ENCODE results near the gene CNIH3.

The CNIH3 gene

DNA sequence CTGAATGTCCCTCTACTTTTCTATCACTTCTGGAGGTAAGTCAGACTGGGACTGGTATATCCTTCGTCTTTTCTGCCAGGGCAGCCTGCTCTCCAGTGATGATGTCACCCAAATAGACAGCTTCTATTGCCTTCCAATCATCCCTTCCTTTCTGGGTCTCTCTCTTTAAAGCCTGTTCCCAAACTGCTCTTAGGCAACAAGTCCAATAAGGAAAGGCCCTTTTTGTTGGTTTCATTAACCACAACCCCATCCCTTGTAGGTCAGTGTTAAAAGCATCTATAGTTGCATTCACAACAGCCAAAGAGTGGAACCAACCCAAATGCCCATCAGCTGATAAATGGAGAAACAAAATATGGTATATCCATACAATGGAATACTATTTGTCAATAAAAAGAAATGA lies 114.4 kb downstream of the CNIH3 start:
- Mint-ChIP-seq H3K4me1 (peaks cover 41% of the 10 kb centered on the region), H3K9me3 (no peaks in the 10 kb centered on the region), H3K27ac (no peak overlapping the region), H3K4me3 (no peak overlapping the region), H3K27me3 (peaks cover 9% of the 10 kb centered on the region)
- no peak for ATAC-seq
- DNase-seq, result no peak

DNA sequence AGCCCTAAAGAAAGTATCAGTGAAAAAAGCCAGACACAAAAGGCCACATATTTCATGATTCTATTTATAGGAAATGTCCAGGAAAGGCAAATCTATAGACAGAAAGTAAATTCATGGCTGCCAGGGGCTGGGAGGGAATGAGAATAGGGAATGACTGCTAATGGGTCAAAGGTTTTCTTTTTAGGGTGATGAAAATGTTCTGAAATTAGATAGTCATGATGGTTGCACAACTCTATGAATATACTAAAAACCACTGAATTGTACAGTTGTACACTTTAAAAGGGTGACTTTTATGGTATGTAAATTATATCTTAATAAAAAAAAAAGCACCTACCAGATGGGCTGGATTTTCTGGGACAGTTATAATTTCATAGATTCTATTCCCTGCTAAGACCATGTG lies 114.8 kb downstream of the CNIH3 start:
- Mint-ChIP-seq H3K4me1 (peaks cover 42% of the 10 kb centered on the region), H3K9me3 (no peaks in the 10 kb centered on the region), H3K27me3 (peaks cover 9% of the 10 kb centered on the region), H3K4me3 (no peak overlapping the region), H3K27ac (peak overlapping the region in 1 of 2 donors; percentile 16)
- ATAC-seq (no peak), DNase-seq (no peak)

DNA sequence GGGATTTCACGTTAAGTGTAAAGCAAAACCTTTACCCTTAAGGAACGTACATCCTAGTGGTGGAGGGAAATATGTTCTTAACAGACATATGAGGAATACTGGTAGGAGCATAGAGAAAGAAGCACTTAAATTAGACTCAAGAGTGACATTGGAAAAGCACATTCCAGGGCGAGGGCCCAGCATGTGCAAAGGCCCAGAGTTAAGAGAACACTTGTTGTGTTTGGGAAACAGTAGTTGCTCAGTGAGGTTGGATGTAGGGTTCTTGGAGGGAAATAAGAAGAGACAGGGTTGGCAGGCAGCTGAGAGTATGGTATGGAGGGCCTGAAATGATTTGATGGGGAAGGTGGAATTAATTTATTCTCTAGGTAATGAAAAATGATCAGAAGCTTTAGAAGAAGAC lies 115.5 kb downstream of the CNIH3 start:
- H3K27ac Mint-ChIP-seq, result peak overlapping the region; percentile 1 to 40
- no peak overlapping the region for H3K4me3 Mint-ChIP-seq
- H3K27me3 Mint-ChIP-seq, result peaks cover 10% of the 10 kb centered on the region
- no peaks in the 10 kb centered on the region for H3K9me3 Mint-ChIP-seq
- peaks cover 45% of the 10 kb centered on the region for H3K4me1 Mint-ChIP-seq
- DNase-seq (no peak), ATAC-seq (no peak)

DNA sequence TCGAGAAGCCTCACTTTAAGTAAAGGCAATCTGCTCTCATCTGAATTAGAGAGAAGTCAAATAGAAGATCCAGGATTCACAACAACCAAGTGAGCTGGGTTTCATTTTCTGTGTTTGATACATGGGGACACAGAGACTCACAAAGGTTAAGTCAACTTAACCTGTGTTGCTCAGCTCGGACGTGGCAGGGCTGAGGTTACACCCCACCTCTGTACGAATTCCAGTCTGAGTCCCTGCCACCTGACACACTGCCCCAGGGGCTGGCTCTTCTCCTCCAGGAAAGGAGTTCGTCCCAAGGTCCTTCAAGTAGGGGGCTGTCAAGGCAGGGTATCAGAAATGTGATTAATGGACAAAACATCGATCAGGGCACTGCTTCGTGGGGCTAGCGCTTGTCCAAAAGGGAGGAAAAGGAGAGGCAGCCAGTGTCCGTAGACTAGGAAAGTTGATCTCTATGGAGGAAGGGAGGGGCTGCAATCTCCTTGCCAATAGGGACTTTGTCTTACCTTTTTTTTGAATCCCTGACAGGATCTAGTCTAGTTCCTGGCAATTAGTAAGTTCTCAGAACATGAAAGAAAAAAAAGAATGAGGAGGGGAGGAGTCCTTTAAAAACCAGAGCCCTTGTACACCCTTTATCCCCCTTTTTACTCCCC lies 116.4 kb downstream of the CNIH3 start:
- no peak for DNase-seq
- Mint-ChIP-seq H3K27ac (peak overlapping the region; percentile 42 to 93), H3K9me3 (no peaks in the 10 kb centered on the region), H3K4me1 (peaks cover 48% of the 10 kb centered on the region), H3K4me3 (no peak overlapping the region), H3K27me3 (peaks cover 14% of the 10 kb centered on the region)
- ATAC-seq, result no peak

DNA sequence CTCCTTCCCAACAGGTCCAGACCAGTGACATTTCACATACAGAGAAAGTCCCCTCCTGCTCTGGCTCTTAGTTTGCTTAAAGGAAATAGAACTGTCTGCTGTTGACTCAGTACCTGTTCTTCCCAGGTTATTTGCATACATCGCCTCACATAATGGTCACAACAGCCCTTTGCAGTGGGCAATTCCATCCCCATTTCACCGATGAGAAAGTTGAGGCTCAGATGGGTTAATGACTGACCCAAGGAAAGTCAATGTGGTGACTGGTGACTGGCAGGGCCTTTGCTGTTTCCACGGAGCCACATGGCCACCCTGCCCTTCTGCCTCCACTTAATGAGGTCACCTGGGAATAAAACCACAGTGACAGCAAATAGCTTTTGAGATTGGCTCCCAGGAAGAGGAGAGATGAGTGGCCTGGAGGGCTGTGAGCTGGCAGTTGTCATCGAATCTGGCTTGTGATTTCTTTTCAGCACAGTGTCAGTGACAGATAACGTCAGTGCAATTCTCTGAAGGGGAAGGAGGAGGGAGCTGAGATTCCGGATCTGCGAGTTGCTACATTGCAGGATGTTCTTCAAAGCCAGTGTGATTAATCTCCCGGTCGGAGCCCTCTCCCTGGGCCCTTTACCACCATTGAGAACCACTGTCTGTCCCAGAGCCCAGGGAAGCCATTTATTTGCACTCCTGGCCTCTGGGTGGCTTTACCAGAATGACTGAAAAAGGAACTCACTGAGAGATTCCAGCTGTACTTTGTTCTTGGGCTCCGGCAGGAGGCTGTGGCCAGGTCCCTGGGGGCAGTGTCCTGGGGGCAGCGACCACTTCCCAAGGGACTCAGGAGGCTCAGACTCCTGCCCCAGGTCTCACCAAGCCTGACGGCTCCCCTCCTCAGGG lies 117.2 kb downstream of the CNIH3 start:
- peak overlapping the region; percentile 42 to 93 for H3K27ac Mint-ChIP-seq
- DNase-seq (no peak), ATAC-seq (peak; percentile 33)

DNA sequence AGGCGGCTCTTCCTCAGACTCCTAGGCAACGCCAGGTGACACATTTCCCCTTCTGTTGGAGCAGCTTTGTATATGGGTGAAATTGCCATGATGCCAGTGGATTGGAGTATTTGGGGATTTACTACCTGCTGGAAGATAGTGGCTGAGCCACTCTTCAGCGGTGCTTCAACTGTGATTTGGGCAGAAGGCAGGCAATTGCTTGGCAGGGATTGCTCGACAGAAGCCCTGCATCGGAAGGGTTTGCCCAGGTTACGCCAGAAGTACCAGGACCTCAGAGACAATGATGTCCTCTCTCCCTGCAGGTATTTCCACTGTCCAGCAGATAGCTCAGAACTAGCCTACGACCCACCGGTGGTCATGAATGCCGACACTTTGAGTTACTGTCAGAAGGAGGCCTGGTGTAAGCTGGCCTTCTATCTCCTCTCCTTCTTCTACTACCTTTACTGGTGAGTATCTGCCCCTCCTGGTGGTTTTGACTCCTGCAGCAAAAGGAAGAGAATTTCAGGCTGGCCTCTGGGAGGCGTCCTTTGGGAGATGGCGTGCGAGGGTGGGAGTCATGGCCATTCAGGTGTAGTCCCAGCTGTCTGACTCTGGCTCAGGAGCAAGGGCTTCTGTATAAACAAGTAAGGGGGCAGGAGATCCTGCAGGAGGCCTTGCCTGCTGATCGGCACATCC lies 118.3 kb downstream of the CNIH3 start:
- Mint-ChIP-seq H3K27ac (no peak overlapping the region), H3K4me3 (no peak overlapping the region), H3K9me3 (no peaks in the 10 kb centered on the region), H3K4me1 (peaks cover 64% of the 10 kb centered on the region), H3K27me3 (peaks cover 14% of the 10 kb centered on the region)
- no peak for ATAC-seq
- no peak for DNase-seq

More for the DNA sequence above, 117.2 kb downstream of the CNIH3 start:
- Mint-ChIP-seq H3K9me3 (no peaks in the 10 kb centered on the region), H3K4me3 (no peak overlapping the region), H3K27me3 (peaks cover 14% of the 10 kb centered on the region), H3K4me1 (peaks cover 55% of the 10 kb centered on the region)

DNA sequence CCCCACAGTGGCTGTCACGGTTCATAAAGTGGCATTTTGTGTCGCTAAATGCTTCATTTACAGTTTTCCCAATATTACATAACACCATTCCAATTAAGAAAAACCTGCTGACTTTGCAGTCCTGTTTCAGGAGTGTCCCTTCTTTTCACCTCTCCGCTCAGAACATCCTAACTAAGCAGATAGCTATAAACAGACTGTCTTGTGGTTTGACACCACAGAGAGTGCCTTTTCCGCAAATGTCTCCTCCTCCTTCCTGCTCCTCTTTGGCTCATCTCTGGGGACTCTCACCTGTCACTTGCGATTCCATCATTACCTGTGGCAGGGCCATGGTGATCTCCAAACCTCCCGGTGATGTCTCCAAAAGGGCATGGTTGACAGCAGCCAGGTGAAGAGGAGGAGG lies 119.0 kb downstream of the CNIH3 start:
- Mint-ChIP-seq H3K27ac (peak overlapping the region in 1 of 2 donors; percentile 53), H3K4me3 (peak overlapping the region; percentile 2 to 38)

DNA sequence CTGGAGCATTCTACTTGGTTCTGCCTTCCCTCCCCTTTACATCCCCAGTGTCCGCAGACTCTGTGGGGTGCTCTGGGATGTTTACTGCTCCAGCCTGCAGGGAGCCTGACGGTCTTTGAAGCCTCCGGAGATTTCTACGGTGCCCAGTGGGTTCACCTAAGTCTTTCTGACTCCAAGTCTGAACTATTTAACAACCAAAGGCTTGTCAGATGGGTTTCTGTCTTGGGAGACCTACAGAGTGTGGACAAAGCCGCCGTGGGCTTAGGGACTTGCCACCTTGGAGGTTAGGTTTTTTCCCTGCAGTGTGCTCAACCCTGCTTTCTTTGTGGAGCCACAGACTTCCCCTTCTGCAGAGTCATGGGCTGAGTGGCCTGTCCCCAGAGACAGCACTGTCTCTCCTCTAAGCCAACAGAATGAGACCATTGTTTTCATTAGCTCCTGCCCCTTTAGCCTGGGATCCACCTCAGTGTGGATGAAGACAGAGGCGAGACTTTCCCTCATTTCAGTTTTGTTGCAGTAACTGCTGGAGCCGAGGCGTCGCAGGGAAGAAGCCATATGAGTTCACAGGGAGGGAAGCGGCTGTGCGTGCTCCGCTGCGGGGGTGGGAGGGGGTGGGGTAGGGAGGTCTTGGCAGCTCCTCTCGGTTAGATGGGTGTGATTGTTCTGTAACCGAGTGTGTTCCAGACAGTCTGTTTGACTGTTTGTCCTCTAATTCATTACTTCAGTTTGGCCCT lies 120.7 kb downstream of the CNIH3 start:
- Mint-ChIP-seq H3K4me1 (peaks cover 76% of the 10 kb centered on the region), H3K27ac (peak overlapping the region in 1 of 2 donors; percentile 74), H3K27me3 (peaks cover 10% of the 10 kb centered on the region), H3K9me3 (no peaks in the 10 kb centered on the region), H3K4me3 (peak overlapping the region; percentile 44 to 53)
- ATAC-seq (peak; percentile 83), DNase-seq (peak in 1 of 2 donors; percentile 46)

More for the DNA sequence above, 119.0 kb downstream of the CNIH3 start:
- DNase-seq (peak in 1 of 2 donors; percentile 29), ATAC-seq (peak; percentile 60)
- no peaks in the 10 kb centered on the region for H3K9me3 Mint-ChIP-seq
- peaks cover 72% of the 10 kb centered on the region for H3K4me1 Mint-ChIP-seq
- peaks cover 14% of the 10 kb centered on the region for H3K27me3 Mint-ChIP-seq

DNA sequence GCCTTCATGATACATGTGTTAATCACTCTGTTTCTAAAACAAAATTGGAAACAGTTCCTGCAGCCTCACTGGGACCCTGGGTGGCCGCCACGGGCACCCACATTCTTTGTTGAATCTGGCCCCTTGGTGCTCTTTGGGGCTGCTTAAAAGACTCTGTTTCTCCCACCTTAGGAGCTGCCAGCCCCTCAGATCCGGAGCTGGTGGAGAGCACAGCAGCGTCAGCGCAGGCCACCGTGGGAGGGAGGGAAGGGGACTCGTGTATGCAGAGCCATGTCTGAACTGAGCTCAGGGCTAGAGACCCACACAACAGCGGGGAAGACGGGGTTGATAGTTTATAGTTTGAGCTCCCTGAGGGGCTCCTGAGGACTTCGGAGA lies 121.2 kb downstream of the CNIH3 start:
- DNase-seq (no peak), ATAC-seq (no peak)
- H3K4me1 Mint-ChIP-seq, result peaks cover 75% of the 10 kb centered on the region
- no peaks in the 10 kb centered on the region for H3K9me3 Mint-ChIP-seq
- H3K4me3 Mint-ChIP-seq, result no peak overlapping the region
- H3K27ac Mint-ChIP-seq, result no peak overlapping the region
- peaks cover 5% of the 10 kb centered on the region for H3K27me3 Mint-ChIP-seq

DNA sequence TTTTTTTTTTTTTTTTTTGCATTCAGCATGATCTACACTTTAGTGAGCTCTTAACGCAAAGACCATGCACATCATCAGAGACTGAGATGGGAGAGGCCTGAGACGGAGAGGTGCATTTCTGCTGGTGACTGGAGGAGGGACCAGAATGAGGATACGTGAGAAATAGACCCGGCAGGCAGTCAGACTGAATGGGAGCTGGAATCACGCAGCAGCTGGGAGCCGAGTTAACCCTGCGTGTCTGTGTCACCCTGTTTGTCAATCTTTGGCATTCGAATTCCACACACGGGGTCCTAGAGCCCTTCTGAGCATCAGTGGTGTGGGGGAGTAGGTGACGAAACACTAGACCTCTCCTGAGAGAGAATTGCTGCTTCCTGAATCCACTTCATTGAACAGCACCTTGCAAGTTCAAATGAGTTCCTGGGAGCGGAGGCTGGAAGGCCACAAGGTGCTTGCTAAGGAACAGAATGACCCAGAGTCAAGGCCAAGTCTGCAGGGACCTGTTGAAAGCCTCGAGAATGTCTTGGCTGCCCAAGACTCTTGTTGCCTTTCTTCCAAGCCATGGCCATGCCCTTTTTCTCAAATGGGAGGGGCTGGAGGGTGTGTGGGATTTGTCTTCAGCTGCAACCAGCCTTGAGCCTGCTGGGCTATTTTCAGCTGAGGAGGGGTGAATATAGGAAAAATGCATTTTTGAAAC lies 123.3 kb downstream of the CNIH3 start:
- H3K4me3 Mint-ChIP-seq, result no peak overlapping the region
- peaks cover 5% of the 10 kb centered on the region for H3K27me3 Mint-ChIP-seq
- ATAC-seq, result no peak
- peaks cover 64% of the 10 kb centered on the region for H3K4me1 Mint-ChIP-seq
- DNase-seq, result no peak
- no peaks in the 10 kb centered on the region for H3K9me3 Mint-ChIP-seq
- peak overlapping the region in 1 of 2 donors; percentile 29 for H3K27ac Mint-ChIP-seq

DNA sequence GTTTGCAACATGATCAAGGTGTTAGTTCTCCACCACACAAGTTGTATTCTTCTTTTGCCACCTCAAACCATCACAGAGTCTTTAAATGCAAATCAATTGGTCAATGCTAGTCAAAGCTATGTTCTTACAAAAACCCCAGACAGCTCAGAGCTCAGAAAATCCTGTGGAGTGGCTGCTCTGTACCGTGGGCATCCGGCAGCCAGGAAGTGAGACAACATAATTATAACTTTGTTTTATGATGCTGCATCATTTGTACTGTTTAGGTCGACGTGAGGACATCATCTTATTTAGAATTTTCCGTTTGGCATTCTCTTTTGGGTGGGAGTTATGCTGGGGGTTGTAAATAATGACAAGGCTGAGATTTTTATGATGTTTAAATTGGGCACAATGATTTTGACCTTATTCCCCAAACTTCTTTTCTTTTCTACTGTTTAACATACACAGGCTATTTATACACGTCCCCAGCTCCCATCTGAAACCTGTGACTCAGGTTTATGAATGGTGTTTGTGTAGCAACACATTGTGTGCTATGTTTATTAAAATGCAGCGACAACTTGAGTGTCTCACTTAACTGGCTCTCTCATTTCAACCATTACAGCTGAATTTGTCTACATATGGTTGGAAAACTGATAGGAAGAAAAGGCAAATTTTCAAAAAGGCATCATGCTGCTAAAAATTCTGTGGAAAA lies 124.0 kb downstream of the CNIH3 start:
- peaks cover 64% of the 10 kb centered on the region for H3K4me1 Mint-ChIP-seq
- H3K27me3 Mint-ChIP-seq, result peaks cover 5% of the 10 kb centered on the region
- ATAC-seq (peak; percentile 69), DNase-seq (no peak)
- H3K4me3 Mint-ChIP-seq, result no peak overlapping the region
- no peak overlapping the region for H3K27ac Mint-ChIP-seq
- no peaks in the 10 kb centered on the region for H3K9me3 Mint-ChIP-seq

DNA sequence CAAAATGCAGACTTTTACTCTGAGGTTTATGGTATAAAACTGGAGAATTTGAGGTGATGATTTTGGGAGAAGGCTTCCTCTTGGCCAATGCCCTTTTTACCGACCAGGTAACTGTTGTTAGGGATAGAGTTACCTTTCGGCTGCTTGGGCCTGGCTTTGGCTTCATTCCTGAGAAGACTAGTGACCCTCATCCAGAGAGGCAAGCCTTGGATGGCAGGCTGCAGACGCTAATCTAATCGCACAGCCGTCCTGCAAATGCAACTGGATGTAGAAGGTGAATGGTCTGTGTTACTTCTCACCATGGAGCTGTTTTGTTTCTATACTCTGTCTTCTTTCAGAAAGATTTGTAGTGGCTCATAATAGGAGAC lies 124.6 kb downstream of the CNIH3 start:
- H3K4me1 Mint-ChIP-seq, result peaks cover 65% of the 10 kb centered on the region
- ATAC-seq (no peak), DNase-seq (no peak)
- H3K4me3 Mint-ChIP-seq, result no peak overlapping the region
- peaks cover 5% of the 10 kb centered on the region for H3K27me3 Mint-ChIP-seq
- H3K9me3 Mint-ChIP-seq, result no peaks in the 10 kb centered on the region
- H3K27ac Mint-ChIP-seq, result no peak overlapping the region

DNA sequence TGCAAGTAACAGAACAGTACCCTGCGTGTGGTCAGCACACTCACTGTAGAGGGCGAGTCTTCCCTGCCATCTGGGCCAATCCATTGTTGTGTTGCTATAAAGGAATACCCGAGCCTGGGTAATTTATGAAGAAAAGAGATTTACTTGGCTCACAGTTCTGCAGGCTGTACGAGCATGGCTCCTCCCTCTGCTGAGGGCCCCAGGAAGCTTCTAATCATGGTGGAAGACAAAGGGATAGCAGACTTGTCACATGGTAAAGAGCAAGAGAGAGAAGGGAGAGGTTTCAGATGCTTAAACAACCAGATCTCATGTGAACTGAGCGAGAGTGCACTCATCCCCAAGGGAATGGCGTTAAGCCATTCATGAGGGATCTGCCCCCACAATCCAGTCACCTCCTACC lies 126.2 kb downstream of the CNIH3 start:
- ATAC-seq, result no peak
- Mint-ChIP-seq H3K4me1 (peaks cover 67% of the 10 kb centered on the region), H3K9me3 (no peaks in the 10 kb centered on the region), H3K4me3 (no peak overlapping the region), H3K27me3 (no peaks in the 10 kb centered on the region), H3K27ac (no peak overlapping the region)
- DNase-seq, result no peak

DNA sequence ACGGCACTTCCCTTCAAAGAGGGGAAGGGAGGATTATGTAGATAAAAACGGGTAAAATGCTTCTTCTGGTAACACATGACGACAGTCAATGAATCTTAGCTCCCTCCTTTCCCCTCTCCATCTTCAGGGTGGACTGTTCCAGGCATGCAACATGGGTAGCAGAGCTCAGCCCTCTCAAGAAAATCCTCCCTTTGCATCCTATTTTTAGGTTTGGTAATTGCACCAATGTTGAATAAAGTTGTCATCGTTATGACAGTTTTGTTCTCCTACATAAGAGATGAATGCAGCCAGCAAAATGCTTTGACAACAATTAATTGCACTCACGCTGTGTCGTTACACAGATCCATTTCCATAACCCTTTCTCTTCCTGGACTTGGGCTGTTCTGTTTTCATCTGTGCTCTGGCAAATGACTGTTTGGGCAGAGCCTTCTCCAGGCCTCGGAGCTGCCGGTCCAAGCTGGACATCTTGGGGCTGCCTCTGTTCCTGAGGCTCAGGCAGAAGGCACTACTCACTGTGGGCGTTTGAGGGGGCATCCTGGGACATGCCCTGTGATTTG lies 127.6 kb downstream of the CNIH3 start:
- Mint-ChIP-seq H3K27ac (no peak overlapping the region), H3K27me3 (no peaks in the 10 kb centered on the region), H3K9me3 (no peaks in the 10 kb centered on the region), H3K4me3 (no peak overlapping the region), H3K4me1 (peaks cover 62% of the 10 kb centered on the region)
- no peak for DNase-seq
- ATAC-seq, result no peak

Data from stimulated activated naive CD8-positive, alpha-beta T cell treated with anti-CD3 and anti-CD28 coated beads, Interleukin-15, amount 100 ng/mL, for 72 hours (primary cell).